ENCODE measurements around the gene CAND1.

The CAND1 gene

DNA sequence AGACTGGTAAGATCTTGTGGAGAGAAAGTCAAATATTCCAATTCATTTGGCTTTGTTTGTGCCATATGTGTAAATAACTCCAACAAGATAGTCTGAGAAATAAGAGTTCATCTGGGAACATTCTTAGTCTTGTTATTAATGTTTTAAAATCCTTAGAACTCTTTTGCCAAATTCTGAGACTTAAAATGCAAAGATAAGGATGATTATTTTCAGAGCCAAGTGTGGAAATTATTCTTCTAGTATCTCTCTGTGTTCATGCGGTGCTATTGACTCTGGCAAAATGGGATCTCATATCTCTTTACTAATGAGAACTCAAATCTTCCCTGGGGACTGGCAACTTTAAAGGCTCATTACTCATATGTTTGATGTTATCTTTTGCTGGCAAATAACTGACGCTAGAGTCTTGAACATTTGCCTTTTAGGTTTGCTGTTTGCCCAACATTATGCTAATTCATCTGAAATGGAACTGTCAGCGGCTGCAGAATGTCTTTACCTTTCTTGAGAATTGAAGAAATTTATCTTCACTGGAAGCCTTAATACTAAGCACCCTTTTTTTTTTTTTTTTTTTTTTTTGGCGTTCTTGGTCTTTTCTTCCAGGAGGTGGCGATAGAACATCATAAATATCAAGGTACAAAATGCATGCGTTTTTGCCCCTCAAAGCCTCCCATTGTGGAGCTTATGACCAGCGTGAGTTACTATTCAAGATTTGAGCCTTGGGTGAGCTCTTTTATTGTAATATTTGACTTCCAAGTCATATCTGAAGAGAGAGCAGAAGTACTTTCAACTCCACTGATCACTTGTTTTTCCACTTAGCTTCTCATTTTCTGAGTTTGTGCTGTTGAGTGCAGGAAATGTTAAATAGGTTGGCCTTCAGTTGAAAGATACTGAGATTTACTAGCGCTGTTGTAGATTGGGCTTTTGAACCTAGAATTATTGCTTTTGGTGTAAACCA, 86.5 kb downstream of the CAND1 start:
- Mint-ChIP-seq H3K27ac (no peak overlapping the region), H3K27me3 (ENCODE audit: low read depth, poor library complexity) (peaks cover 6% of the 10 kb centered on the region), H3K4me1 (peaks cover 51% of the 10 kb centered on the region), H3K9me3 (peaks cover 6% of the 10 kb centered on the region), H3K4me3 (no peak overlapping the region), H3K36me3 (ENCODE audit: low read depth) (no peaks in the 10 kb centered on the region)
- DNase-seq: peak; percentile 6
- TF ChIP-seq, protein P1, sequence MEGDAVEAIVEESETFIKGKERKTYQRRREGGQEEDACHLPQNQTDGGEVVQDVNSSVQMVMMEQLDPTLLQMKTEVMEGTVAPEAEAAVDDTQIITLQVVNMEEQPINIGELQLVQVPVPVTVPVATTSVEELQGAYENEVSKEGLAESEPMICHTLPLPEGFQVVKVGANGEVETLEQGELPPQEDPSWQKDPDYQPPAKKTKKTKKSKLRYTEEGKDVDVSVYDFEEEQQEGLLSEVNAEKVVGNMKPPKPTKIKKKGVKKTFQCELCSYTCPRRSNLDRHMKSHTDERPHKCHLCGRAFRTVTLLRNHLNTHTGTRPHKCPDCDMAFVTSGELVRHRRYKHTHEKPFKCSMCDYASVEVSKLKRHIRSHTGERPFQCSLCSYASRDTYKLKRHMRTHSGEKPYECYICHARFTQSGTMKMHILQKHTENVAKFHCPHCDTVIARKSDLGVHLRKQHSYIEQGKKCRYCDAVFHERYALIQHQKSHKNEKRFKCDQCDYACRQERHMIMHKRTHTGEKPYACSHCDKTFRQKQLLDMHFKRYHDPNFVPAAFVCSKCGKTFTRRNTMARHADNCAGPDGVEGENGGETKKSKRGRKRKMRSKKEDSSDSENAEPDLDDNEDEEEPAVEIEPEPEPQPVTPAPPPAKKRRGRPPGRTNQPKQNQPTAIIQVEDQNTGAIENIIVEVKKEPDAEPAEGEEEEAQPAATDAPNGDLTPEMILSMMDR (IDR thresholded peaks at IDR 0.05): peak; percentile 64

DNA sequence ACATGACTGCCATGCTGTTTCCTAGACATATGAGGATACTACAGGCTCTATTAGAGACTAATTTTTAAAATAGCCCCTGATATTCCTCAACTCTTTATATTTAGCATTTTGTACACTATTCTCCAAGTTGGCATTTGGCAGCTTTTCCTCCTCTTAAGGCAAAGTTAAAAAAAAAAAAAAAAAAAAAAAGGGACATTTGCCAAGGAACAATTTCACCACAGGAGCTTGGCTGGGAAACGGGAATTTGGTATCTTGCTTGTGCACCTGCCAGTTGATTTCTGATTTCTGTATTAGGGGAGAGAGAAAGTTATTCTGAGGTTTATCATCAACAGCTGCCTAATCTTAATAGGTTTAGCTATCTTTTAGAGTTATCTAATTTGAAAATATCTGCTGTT, 87.2 kb downstream of the CAND1 start:
- DNase-seq: no peak
- Mint-ChIP-seq H3K9me3 (peaks cover 9% of the 10 kb centered on the region), H3K27me3 (ENCODE audit: low read depth, poor library complexity) (peaks cover 7% of the 10 kb centered on the region), H3K4me1 (peaks cover 51% of the 10 kb centered on the region), H3K36me3 (ENCODE audit: low read depth) (no peaks in the 10 kb centered on the region), H3K4me3 (no peak overlapping the region), H3K27ac (no peak overlapping the region)
- TF ChIP-seq, protein P1 (IDR thresholded peaks at IDR 0.05): no peak

GRCh38 chr12:67357376-67358125, 88.4 kb downstream of the CAND1 start:
- Mint-ChIP-seq H3K4me1 (peaks cover 50% of the 10 kb centered on the region), H3K27ac (no peak overlapping the region), H3K4me3 (no peak overlapping the region), H3K27me3 (ENCODE audit: low read depth, poor library complexity) (peaks cover 7% of the 10 kb centered on the region), H3K36me3 (ENCODE audit: low read depth) (no peaks in the 10 kb centered on the region), H3K9me3 (peaks cover 15% of the 10 kb centered on the region)
- TF ChIP-seq, protein P1 (IDR thresholded peaks at IDR 0.05): no peak
- DNase-seq: no peak

DNA sequence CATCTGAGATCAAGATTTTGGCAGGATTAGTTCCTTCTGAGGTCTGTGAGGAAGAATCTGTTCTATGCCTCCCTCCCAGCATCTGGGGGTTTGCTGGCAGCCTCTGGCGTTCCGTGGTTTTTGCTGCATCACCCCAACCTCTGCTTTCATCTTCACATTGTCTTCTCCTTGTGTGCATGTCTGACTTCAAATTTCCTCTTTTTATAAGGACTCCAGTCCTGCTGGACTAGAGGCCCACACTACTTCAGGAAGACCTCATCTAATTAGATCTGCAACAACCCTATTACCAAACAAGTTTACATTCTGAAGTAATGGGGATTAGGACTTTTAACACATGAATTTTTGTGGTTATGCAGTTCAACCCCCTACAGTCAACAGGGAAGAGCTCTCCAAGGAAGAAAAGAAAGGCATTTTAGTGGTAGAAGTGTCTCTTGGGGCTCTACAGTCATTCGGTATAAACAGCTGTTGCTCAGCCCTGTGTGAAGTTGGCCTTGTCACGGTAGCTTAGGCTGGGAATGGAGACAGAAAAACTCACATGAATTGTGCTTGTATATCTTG, 89.7 kb downstream of the CAND1 start:
- Mint-ChIP-seq H3K27ac (no peak overlapping the region), H3K4me3 (no peak overlapping the region), H3K36me3 (ENCODE audit: low read depth) (no peaks in the 10 kb centered on the region), H3K27me3 (ENCODE audit: low read depth, poor library complexity) (peaks cover 7% of the 10 kb centered on the region), H3K4me1 (peaks cover 42% of the 10 kb centered on the region), H3K9me3 (peaks cover 23% of the 10 kb centered on the region)
- DNase-seq: no peak
- TF ChIP-seq, protein P1 (IDR thresholded peaks at IDR 0.05): no peak

DNA sequence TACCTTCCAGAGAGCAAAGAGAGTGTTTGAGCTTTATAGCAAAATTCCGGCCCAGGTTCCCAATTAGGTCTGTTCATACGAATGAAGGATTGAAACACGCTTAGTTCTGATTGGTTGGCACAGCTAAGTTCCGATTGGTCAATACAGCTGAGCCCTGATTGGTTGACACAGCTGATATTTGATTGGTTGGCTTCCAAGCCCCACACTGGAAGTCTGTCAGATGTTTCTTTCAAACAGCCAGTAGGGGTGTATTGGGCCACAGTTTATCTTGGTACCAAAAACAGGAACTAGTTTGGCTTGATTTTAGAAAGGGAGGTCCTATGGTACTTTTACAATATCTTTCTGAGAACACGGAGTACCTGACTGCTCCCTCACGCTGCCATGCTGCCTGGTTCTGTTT, 93.4 kb downstream of the CAND1 start:
- peaks cover 23% of the 10 kb centered on the region for H3K9me3 Mint-ChIP-seq
- H3K36me3 Mint-ChIP-seq (ENCODE audit: low read depth): no peaks in the 10 kb centered on the region
- peaks cover 23% of the 10 kb centered on the region for H3K4me1 Mint-ChIP-seq

More for the DNA sequence above, 93.4 kb downstream of the CAND1 start:
- Mint-ChIP-seq H3K27me3 (ENCODE audit: low read depth, poor library complexity) (peaks cover 11% of the 10 kb centered on the region), H3K27ac (no peak overlapping the region), H3K4me3 (no peak overlapping the region)
- no peak for DNase-seq
- TF ChIP-seq, protein P1 (IDR thresholded peaks at IDR 0.05): no peak
